Type B pancreatic cell (in vitro differentiated cells): ENCODE data around the gene TNK2. TPM values are rescaled to one million over a fixed set of nuclear protein-coding genes. Genes with fewer than 3 reads are reported as not detected.
"Not testable (repeated sequence)": the region's sequence is repeated elsewhere in the genome, so short reads cannot be mapped to it uniquely, and the experiment has no call there.

Experiments
- DNase-seq: peaks from one replicate; pipeline ENCODE4 v3.0.0; 2021; ENCODE audit warnings: mixed read lengths; ENCODE audit not compliant: unreplicated experiment; ENCODE audit errors: extremely low spot score
- H3K27ac Mint-ChIP-seq: 2 replicates; pipeline ENCODE4 v1.8.0; 2021; ENCODE audit warnings: mild to moderate bottlenecking, mixed read lengths
- H3K27me3 Mint-ChIP-seq: 2 replicates; pipeline ENCODE4 v1.8.0; 2021; ENCODE audit warnings: mixed read lengths
- H3K36me3 Mint-ChIP-seq: 2 replicates; pipeline ENCODE4 v1.8.0; 2021; ENCODE audit warnings: mixed read lengths
- H3K4me1 Mint-ChIP-seq: one replicate; pipeline ENCODE4 v1.8.0; 2021; ENCODE audit warnings: mixed read lengths; ENCODE audit not compliant: unreplicated experiment
- H3K4me3 Mint-ChIP-seq: 2 replicates; pipeline ENCODE4 v1.8.0; 2021; ENCODE audit warnings: mild to moderate bottlenecking, mixed read lengths
- H3K9me3 Mint-ChIP-seq: 2 replicates; pipeline ENCODE4 v1.8.0; 2021; ENCODE audit warnings: mixed read lengths
- total RNA-seq: library from RNA; stranded (reverse); gene quantifications from 2 replicates; pipeline ENCODE4 v1.2.1, GENCODE V29; 2021; ENCODE audit warnings: low replicate concordance
- TF ChIP-seq, protein P1 (sequence below): fragments of 200-600 bp; sonication (generic); conservative IDR thresholded peaks from 2 replicates; pipeline ENCODE4 v1.5.0; 2021; ENCODE audit warnings: antibody characterized with exemption, mild to moderate bottlenecking

The TNK2 gene
- total RNA-seq, 1 donor from 2014 or later, result 42.5 TPM

DNA sequence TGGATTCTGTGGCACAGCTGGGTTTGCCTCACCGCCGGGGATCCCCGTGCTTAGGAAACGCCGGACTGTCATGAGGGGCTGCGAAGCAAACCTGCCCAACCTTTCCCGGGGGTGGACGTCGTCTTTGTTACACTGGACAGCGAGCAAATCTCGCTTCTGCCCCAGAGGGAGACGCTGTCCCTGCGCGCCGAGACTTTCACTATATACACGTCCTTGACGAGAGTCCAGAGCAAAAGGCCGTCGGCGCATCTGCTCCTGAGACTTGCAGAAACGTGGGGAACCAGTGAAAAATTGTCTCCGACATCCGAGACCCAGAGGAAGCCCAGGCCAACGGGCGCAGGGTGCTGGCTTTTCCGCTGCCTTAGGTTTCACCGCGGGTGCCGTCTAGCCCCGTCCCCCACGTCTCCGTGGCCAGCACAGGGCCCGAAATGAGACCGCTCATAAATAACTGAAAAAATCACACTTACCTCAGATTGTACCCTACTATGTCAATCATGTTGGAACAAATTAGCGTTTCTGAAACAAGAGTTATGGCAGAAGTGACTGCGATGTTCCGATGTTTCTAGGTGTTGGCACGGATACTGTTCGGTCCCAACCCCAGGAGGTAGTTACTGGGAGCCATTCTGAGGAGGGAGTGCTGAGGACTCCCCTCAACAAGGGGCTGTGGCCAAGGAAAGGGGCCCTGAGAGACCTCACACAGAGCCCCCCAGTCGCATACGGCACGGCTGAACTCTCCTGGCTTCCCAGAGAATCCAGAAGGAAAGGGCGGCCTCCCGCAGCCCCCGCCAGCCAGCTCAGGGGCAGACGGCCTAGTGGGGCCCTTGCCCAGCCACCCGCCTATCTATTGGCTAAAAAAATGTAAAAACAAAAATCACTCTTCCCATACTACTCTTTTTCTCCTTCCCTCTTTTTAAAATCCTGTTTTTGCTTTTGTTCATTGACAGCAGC is 82.2 kb downstream of the TNK2 start:
- Mint-ChIP-seq H3K36me3 (no peaks in the 10 kb centered on the region), H3K27me3 (peaks cover 13% of the 10 kb centered on the region), H3K27ac (no peak overlapping the region), H3K9me3 (no peaks in the 10 kb centered on the region), H3K4me3 (no peak overlapping the region), H3K4me1 (peaks cover 6% of the 10 kb centered on the region)
- DNase-seq, result no peak
- TF ChIP-seq, protein P1, sequence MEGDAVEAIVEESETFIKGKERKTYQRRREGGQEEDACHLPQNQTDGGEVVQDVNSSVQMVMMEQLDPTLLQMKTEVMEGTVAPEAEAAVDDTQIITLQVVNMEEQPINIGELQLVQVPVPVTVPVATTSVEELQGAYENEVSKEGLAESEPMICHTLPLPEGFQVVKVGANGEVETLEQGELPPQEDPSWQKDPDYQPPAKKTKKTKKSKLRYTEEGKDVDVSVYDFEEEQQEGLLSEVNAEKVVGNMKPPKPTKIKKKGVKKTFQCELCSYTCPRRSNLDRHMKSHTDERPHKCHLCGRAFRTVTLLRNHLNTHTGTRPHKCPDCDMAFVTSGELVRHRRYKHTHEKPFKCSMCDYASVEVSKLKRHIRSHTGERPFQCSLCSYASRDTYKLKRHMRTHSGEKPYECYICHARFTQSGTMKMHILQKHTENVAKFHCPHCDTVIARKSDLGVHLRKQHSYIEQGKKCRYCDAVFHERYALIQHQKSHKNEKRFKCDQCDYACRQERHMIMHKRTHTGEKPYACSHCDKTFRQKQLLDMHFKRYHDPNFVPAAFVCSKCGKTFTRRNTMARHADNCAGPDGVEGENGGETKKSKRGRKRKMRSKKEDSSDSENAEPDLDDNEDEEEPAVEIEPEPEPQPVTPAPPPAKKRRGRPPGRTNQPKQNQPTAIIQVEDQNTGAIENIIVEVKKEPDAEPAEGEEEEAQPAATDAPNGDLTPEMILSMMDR, result no peak

DNA sequence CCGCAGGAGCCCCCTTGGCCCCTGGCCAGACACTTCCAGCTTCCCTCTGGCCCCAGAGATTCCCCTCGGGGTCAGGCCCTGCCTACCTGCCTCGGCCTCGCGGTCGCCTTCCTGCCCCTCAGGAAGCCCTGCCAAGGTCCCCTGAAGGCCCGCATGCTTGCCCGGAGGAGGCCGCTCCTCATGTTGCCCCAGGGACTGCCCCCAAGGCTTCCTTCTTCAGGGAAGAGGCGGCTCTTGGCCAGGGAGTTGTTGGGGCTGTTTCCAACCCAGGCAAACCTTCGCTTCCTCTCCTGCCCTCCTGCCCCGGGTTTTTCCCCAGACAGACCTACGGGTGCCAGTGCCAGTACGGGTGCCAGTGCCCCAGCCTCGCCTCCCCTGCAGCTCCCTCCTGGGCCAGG is 83.2 kb downstream of the TNK2 start:
- no peak for DNase-seq
- H3K36me3 Mint-ChIP-seq, result no peaks in the 10 kb centered on the region
- no peak overlapping the region for H3K4me3 Mint-ChIP-seq
- H3K4me1 Mint-ChIP-seq, result peaks cover 6% of the 10 kb centered on the region
- no peaks in the 10 kb centered on the region for H3K9me3 Mint-ChIP-seq
- no peak overlapping the region for H3K27ac Mint-ChIP-seq
- TF ChIP-seq, protein P1, result no peak
- H3K27me3 Mint-ChIP-seq, result peaks cover 10% of the 10 kb centered on the region

- not testable (repeated sequence) for H3K27ac Mint-ChIP-seq, H3K9me3 Mint-ChIP-seq, H3K4me1 Mint-ChIP-seq, H3K27me3 Mint-ChIP-seq, H3K36me3 Mint-ChIP-seq, DNase-seq, H3K4me3 Mint-ChIP-seq
Measured at GRCh38 chr3:195824425-195825190, 83.7 kb downstream of the TNK2 start.

DNA sequence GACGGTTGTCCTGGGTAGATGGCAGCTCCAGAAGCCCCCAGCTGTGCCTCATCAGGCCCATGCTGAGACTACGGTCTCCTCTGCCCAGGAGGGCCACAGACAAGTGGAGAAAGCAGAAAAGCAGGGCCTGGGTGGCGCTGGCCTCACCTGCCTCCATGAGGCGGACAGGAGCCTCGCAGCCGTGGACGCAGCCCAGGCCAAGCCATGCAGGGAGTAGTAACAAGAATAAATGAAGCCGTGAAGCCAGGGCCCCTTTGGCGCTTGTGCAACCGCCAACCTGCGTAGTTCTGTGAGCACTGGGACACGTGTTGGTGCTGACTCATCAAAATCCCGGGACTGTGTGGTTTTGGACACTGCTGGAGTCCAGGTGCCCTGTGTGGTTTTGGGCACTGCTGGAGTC is 84.4 kb downstream of the TNK2 start:
- H3K9me3 Mint-ChIP-seq, result no peaks in the 10 kb centered on the region
- no peak for DNase-seq
- no peaks in the 10 kb centered on the region for H3K36me3 Mint-ChIP-seq
- TF ChIP-seq, protein P1, result no peak
- peaks cover 10% of the 10 kb centered on the region for H3K27me3 Mint-ChIP-seq
- no peak overlapping the region for H3K27ac Mint-ChIP-seq
- no peak overlapping the region for H3K4me3 Mint-ChIP-seq
- H3K4me1 Mint-ChIP-seq, result peaks cover 6% of the 10 kb centered on the region

- Mint-ChIP-seq H3K27me3 (peaks cover 10% of the 10 kb centered on the region), H3K36me3 (no peaks in the 10 kb centered on the region), H3K27ac (no peak overlapping the region), H3K4me1 (peaks cover 6% of the 10 kb centered on the region), H3K4me3 (no peak overlapping the region), H3K9me3 (no peaks in the 10 kb centered on the region)
- DNase-seq, result no peak
- TF ChIP-seq, protein P1, result no peak
Measured at GRCh38 chr3:195823280-195823679, 85.1 kb downstream of the TNK2 start.
